Measurements from ENCODE around the gene PARVA. TPM values are rescaled to one million over a fixed set of nuclear protein-coding genes. Genes with fewer than 3 reads are reported as not detected.
A peak's percentile ranks its signal among the peaks of the same experiment; 100 is the strongest.

Gene PARVA
- polyA plus RNA-seq, 3 donors: not detected

- no peak overlapping the region for H2AFZ ChIP-seq (ENCODE audit: insufficient read depth, low read depth, low read length, poor library complexity, severe bottlenecking)
- DNase-seq: no peak
- WGBS (ENCODE audit: insufficient coverage): 97% methylated on average over 5 of the region's 9 CpGs
- Mint-ChIP-seq H3K27ac (no peak overlapping the region), H3K9me3 (peaks cover 0 to 2% (median 0%) of the 10 kb centered on the region in 7 donors), H3K27me3 (ENCODE audit: low read depth in 3 of 3) (peaks cover 0 to 3% (median 1%) of the 10 kb centered on the region in 3 donors), H3K36me3 (no peaks in the 10 kb centered on the region), H3K4me1 (no peaks in the 10 kb centered on the region), H3K4me3 (no peak overlapping the region)
- no peaks in the 10 kb centered on the region for H3K36me3 ChIP-seq (replicated peaks in 1 of 2; ENCODE audit: control insufficient read depth in 1 of 2, insufficient read depth in 2 of 2, low read length in 2 of 2)
- no peaks in the 10 kb centered on the region for H3K79me2 ChIP-seq (ENCODE audit: insufficient read depth, low read length)
- intact Hi-C loops (cut with micrococcal nuclease): no loop called here
- H3K4me1 ChIP-seq (ENCODE audit: control insufficient read depth in 1 of 2, insufficient read depth in 2 of 2, low read length in 2 of 2): no peaks in the 10 kb centered on the region
- no peak overlapping the region for H3K4me3 ChIP-seq (replicated peaks in 1 of 3; ENCODE audit: low read depth in 2 of 3, low read length in 3 of 3)
- no peak overlapping the region for H3K27ac ChIP-seq (ENCODE audit: low read depth in 1 of 2, low read length in 2 of 2)
- TF ChIP-seq CTCF (IDR thresholded peaks at IDR 0.05): no peak
- no peak overlapping the region for H3K9ac ChIP-seq (ENCODE audit: insufficient read depth, low read length, poor library complexity, severe bottlenecking)
- H3K9me3 ChIP-seq (replicated peaks in 1 of 2; ENCODE audit: control insufficient read depth in 1 of 2, insufficient read depth in 1 of 2, low read length in 2 of 2): no peaks in the 10 kb centered on the region
- H3K4me2 ChIP-seq (replicated peaks; ENCODE audit: extremely low read depth, low read length, poor library complexity, severe bottlenecking): no peak overlapping the region
- H3K27me3 ChIP-seq (ENCODE audit: control insufficient read depth in 2 of 2, insufficient read depth in 2 of 2, low read length in 2 of 2): no peaks in the 10 kb centered on the region
- no peaks in the 10 kb centered on the region for H4K20me1 ChIP-seq (ENCODE audit: insufficient read depth, low read length)
These were observed 146.0 kb downstream of the PARVA start for GRCh38 chr11:12523180-12523924.

GRCh38 chr11:12524865-12525264 is 147.5 kb downstream of the PARVA start:
- H3K36me3 ChIP-seq (replicated peaks in 1 of 2; ENCODE audit: control insufficient read depth in 1 of 2, insufficient read depth in 2 of 2, low read length in 2 of 2): no peaks in the 10 kb centered on the region
- H3K9me3 Mint-ChIP-seq: no peaks in the 10 kb centered on the region
- no peaks in the 10 kb centered on the region for H4K20me1 ChIP-seq (ENCODE audit: insufficient read depth, low read length)
- H3K27me3 Mint-ChIP-seq (ENCODE audit: low read depth in 3 of 3): peaks cover 0 to 3% (median 1%) of the 10 kb centered on the region in 3 donors
- H3K27ac ChIP-seq (ENCODE audit: low read depth in 1 of 2, low read length in 2 of 2): no peak overlapping the region
- no peak overlapping the region for H2AFZ ChIP-seq (ENCODE audit: insufficient read depth, low read depth, low read length, poor library complexity, severe bottlenecking)
- no peak overlapping the region for H3K4me3 ChIP-seq (replicated peaks in 1 of 3; ENCODE audit: low read depth in 2 of 3, low read length in 3 of 3)
- intact Hi-C loops (cut with micrococcal nuclease): no loop called here
- no peak overlapping the region for H3K4me2 ChIP-seq (replicated peaks; ENCODE audit: extremely low read depth, low read length, poor library complexity, severe bottlenecking)
- WGBS (ENCODE audit: insufficient coverage): 87% methylated on average over 4 of the region's 5 CpGs
- no peak for DNase-seq
- H3K4me3 Mint-ChIP-seq: no peak overlapping the region
- H3K4me1 Mint-ChIP-seq: no peaks in the 10 kb centered on the region
- no peak overlapping the region for H3K9ac ChIP-seq (ENCODE audit: insufficient read depth, low read length, poor library complexity, severe bottlenecking)
- H3K27me3 ChIP-seq (ENCODE audit: control insufficient read depth in 2 of 2, insufficient read depth in 2 of 2, low read length in 2 of 2): no peaks in the 10 kb centered on the region
- H3K4me1 ChIP-seq (ENCODE audit: control insufficient read depth in 1 of 2, insufficient read depth in 2 of 2, low read length in 2 of 2): no peaks in the 10 kb centered on the region
- H3K36me3 Mint-ChIP-seq: no peaks in the 10 kb centered on the region
- no peaks in the 10 kb centered on the region for H3K9me3 ChIP-seq (replicated peaks in 1 of 2; ENCODE audit: control insufficient read depth in 1 of 2, insufficient read depth in 1 of 2, low read length in 2 of 2)
- peak overlapping the region in 1 of 7 donors; percentile 68 for H3K27ac Mint-ChIP-seq
- no peak for TF ChIP-seq CTCF (IDR thresholded peaks at IDR 0.05)
- H3K79me2 ChIP-seq (ENCODE audit: insufficient read depth, low read length): no peaks in the 10 kb centered on the region
